ENCODE results near the gene NHSL1.

The NHSL1 gene

GRCh38 chr6:138397128-138398122 lies 101.9 kb downstream of the NHSL1 start:
- H3K27ac ChIP-seq (ENCODE audit: insufficient read depth, low read length, poor library complexity, severe bottlenecking), result no peak overlapping the region
- H3K9me3 ChIP-seq (ENCODE audit: control insufficient read depth, low read length), result no peaks in the 10 kb centered on the region
- no peaks in the 10 kb centered on the region for H3K36me3 ChIP-seq (ENCODE audit: control insufficient read depth, insufficient read depth, low read length)
- no peak overlapping the region for H3K4me3 ChIP-seq (ENCODE audit: insufficient read depth, low read depth, low read length, poor library complexity, severe bottlenecking)
- no peaks in the 10 kb centered on the region for H3K27me3 ChIP-seq (replicated peaks; ENCODE audit: control insufficient read depth, insufficient read depth, low read length, poor library complexity, severe bottlenecking)
- DNase-seq, result no peak
- H3K4me1 ChIP-seq (ENCODE audit: control insufficient read depth, insufficient read depth, low read length, poor library complexity, severe bottlenecking), result no peaks in the 10 kb centered on the region

GRCh38 chr6:138396709-138397108 lies 102.6 kb downstream of the NHSL1 start:
- H3K4me3 ChIP-seq (ENCODE audit: insufficient read depth, low read depth, low read length, poor library complexity, severe bottlenecking), result no peak overlapping the region
- no peak for DNase-seq

GRCh38 chr6:138393871-138394783 lies 105.2 kb downstream of the NHSL1 start:
- H3K4me1 ChIP-seq (ENCODE audit: control insufficient read depth, insufficient read depth, low read length, poor library complexity, severe bottlenecking), result no peaks in the 10 kb centered on the region
- no peak overlapping the region for H3K27ac ChIP-seq (ENCODE audit: insufficient read depth, low read length, poor library complexity, severe bottlenecking)
- H3K4me3 ChIP-seq (ENCODE audit: insufficient read depth, low read depth, low read length, poor library complexity, severe bottlenecking), result no peak overlapping the region
- no peaks in the 10 kb centered on the region for H3K9me3 ChIP-seq (ENCODE audit: control insufficient read depth, low read length)
- DNase-seq, result no peak
- no peaks in the 10 kb centered on the region for H3K27me3 ChIP-seq (replicated peaks; ENCODE audit: control insufficient read depth, insufficient read depth, low read length, poor library complexity, severe bottlenecking)
- no peaks in the 10 kb centered on the region for H3K36me3 ChIP-seq (ENCODE audit: control insufficient read depth, insufficient read depth, low read length)

More at GRCh38 chr6:138396709-138397108, 102.6 kb downstream of the NHSL1 start:
- Histone ChIP-seq H3K27ac (ENCODE audit: insufficient read depth, low read length, poor library complexity, severe bottlenecking) (no peak overlapping the region), H3K4me1 (ENCODE audit: control insufficient read depth, insufficient read depth, low read length, poor library complexity, severe bottlenecking) (no peaks in the 10 kb centered on the region), H3K36me3 (ENCODE audit: control insufficient read depth, insufficient read depth, low read length) (no peaks in the 10 kb centered on the region), H3K27me3 (replicated peaks; ENCODE audit: control insufficient read depth, insufficient read depth, low read length, poor library complexity, severe bottlenecking) (no peaks in the 10 kb centered on the region), H3K9me3 (ENCODE audit: control insufficient read depth, low read length) (no peaks in the 10 kb centered on the region)

- no peak for DNase-seq
- H3K4me3 ChIP-seq (ENCODE audit: insufficient read depth, low read depth, low read length, poor library complexity, severe bottlenecking), result no peak overlapping the region
- H3K4me1 ChIP-seq (ENCODE audit: control insufficient read depth, insufficient read depth, low read length, poor library complexity, severe bottlenecking), result no peaks in the 10 kb centered on the region
Observed at GRCh38 chr6:138389551-138389950, 109.7 kb downstream of the NHSL1 start.

GRCh38 chr6:138387577-138388368 lies 111.5 kb downstream of the NHSL1 start:
- Histone ChIP-seq H3K4me3 (ENCODE audit: insufficient read depth, low read depth, low read length, poor library complexity, severe bottlenecking) (no peak overlapping the region), H3K27me3 (replicated peaks; ENCODE audit: control insufficient read depth, insufficient read depth, low read length, poor library complexity, severe bottlenecking) (no peaks in the 10 kb centered on the region), H3K4me1 (ENCODE audit: control insufficient read depth, insufficient read depth, low read length, poor library complexity, severe bottlenecking) (no peaks in the 10 kb centered on the region)

More at GRCh38 chr6:138389551-138389950, 109.7 kb downstream of the NHSL1 start:
- H3K9me3 ChIP-seq (ENCODE audit: control insufficient read depth, low read length), result no peaks in the 10 kb centered on the region
- H3K36me3 ChIP-seq (ENCODE audit: control insufficient read depth, insufficient read depth, low read length), result no peaks in the 10 kb centered on the region
- H3K27me3 ChIP-seq (replicated peaks; ENCODE audit: control insufficient read depth, insufficient read depth, low read length, poor library complexity, severe bottlenecking), result no peaks in the 10 kb centered on the region
- H3K27ac ChIP-seq (ENCODE audit: insufficient read depth, low read length, poor library complexity, severe bottlenecking), result no peak overlapping the region

GRCh38 chr6:138386897-138387296 lies 112.4 kb downstream of the NHSL1 start:
- Histone ChIP-seq H3K4me1 (ENCODE audit: control insufficient read depth, insufficient read depth, low read length, poor library complexity, severe bottlenecking) (no peaks in the 10 kb centered on the region), H3K4me3 (ENCODE audit: insufficient read depth, low read depth, low read length, poor library complexity, severe bottlenecking) (no peak overlapping the region), H3K27ac (ENCODE audit: insufficient read depth, low read length, poor library complexity, severe bottlenecking) (no peak overlapping the region), H3K9me3 (ENCODE audit: control insufficient read depth, low read length) (no peaks in the 10 kb centered on the region), H3K36me3 (ENCODE audit: control insufficient read depth, insufficient read depth, low read length) (no peaks in the 10 kb centered on the region), H3K27me3 (replicated peaks; ENCODE audit: control insufficient read depth, insufficient read depth, low read length, poor library complexity, severe bottlenecking) (no peaks in the 10 kb centered on the region)
- DNase-seq, result no peak

More at GRCh38 chr6:138387577-138388368, 111.5 kb downstream of the NHSL1 start:
- Histone ChIP-seq H3K36me3 (ENCODE audit: control insufficient read depth, insufficient read depth, low read length) (no peaks in the 10 kb centered on the region), H3K27ac (ENCODE audit: insufficient read depth, low read length, poor library complexity, severe bottlenecking) (no peak overlapping the region), H3K9me3 (ENCODE audit: control insufficient read depth, low read length) (no peaks in the 10 kb centered on the region)
- no peak for DNase-seq

GRCh38 chr6:138383776-138384175 lies 115.5 kb downstream of the NHSL1 start:
- H3K36me3 ChIP-seq (ENCODE audit: control insufficient read depth, insufficient read depth, low read length), result no peaks in the 10 kb centered on the region
- no peaks in the 10 kb centered on the region for H3K4me1 ChIP-seq (ENCODE audit: control insufficient read depth, insufficient read depth, low read length, poor library complexity, severe bottlenecking)
- H3K27me3 ChIP-seq (replicated peaks; ENCODE audit: control insufficient read depth, insufficient read depth, low read length, poor library complexity, severe bottlenecking), result peaks cover 3% of the 10 kb centered on the region
- no peaks in the 10 kb centered on the region for H3K9me3 ChIP-seq (ENCODE audit: control insufficient read depth, low read length)
- no peak overlapping the region for H3K27ac ChIP-seq (ENCODE audit: insufficient read depth, low read length, poor library complexity, severe bottlenecking)
- no peak for DNase-seq
- no peak overlapping the region for H3K4me3 ChIP-seq (ENCODE audit: insufficient read depth, low read depth, low read length, poor library complexity, severe bottlenecking)

GRCh38 chr6:138382498-138383265 lies 116.6 kb downstream of the NHSL1 start:
- H3K4me3 ChIP-seq (ENCODE audit: insufficient read depth, low read depth, low read length, poor library complexity, severe bottlenecking), result no peak overlapping the region
- H3K4me1 ChIP-seq (ENCODE audit: control insufficient read depth, insufficient read depth, low read length, poor library complexity, severe bottlenecking), result no peaks in the 10 kb centered on the region
- DNase-seq, result no peak
- no peaks in the 10 kb centered on the region for H3K9me3 ChIP-seq (ENCODE audit: control insufficient read depth, low read length)
- H3K36me3 ChIP-seq (ENCODE audit: control insufficient read depth, insufficient read depth, low read length), result no peaks in the 10 kb centered on the region
- H3K27me3 ChIP-seq (replicated peaks; ENCODE audit: control insufficient read depth, insufficient read depth, low read length, poor library complexity, severe bottlenecking), result peaks cover 3% of the 10 kb centered on the region
- H3K27ac ChIP-seq (ENCODE audit: insufficient read depth, low read length, poor library complexity, severe bottlenecking), result no peak overlapping the region

- Histone ChIP-seq H3K9me3 (ENCODE audit: control insufficient read depth, low read length) (no peaks in the 10 kb centered on the region), H3K27me3 (replicated peaks; ENCODE audit: control insufficient read depth, insufficient read depth, low read length, poor library complexity, severe bottlenecking) (peaks cover 3% of the 10 kb centered on the region), H3K27ac (ENCODE audit: insufficient read depth, low read length, poor library complexity, severe bottlenecking) (no peak overlapping the region), H3K4me1 (ENCODE audit: control insufficient read depth, insufficient read depth, low read length, poor library complexity, severe bottlenecking) (no peaks in the 10 kb centered on the region), H3K36me3 (ENCODE audit: control insufficient read depth, insufficient read depth, low read length) (no peaks in the 10 kb centered on the region), H3K4me3 (ENCODE audit: insufficient read depth, low read depth, low read length, poor library complexity, severe bottlenecking) (no peak overlapping the region)
- no peak for DNase-seq
Observed at GRCh38 chr6:138378463-138378862, 120.8 kb downstream of the NHSL1 start.

All from effector memory CD4-positive, alpha-beta T cell (primary cell).